ENCODE measurements around the gene FABP2.

FABP2 gene

GRCh38 chr4:119297795-119298194 lies 24.1 kb downstream of the FABP2 start:
- TF ChIP-seq CTCF (IDR thresholded peaks at IDR 0.05; ENCODE audit: insufficient read depth, low read length, poor library complexity, severe bottlenecking): no peak
- no peak for DNase-seq (ENCODE audit: extremely low read depth, insufficient read length)
- H3K27me3 ChIP-seq (replicated peaks; ENCODE audit: control insufficient read depth, insufficient read depth, low read length): no peaks in the 10 kb centered on the region
- no peaks in the 10 kb centered on the region; the same call in 1 of the 2 replicates for H3K36me3 ChIP-seq (ENCODE audit: control insufficient read depth, insufficient read depth, low read length)
- no peak overlapping the region for H3K4me3 ChIP-seq (replicated peaks; ENCODE audit: low read depth, low read length)

- DNase-seq (ENCODE audit: extremely low read depth, insufficient read length): no peak
- no peak for TF ChIP-seq CTCF (IDR thresholded peaks at IDR 0.05; ENCODE audit: insufficient read depth, low read length, poor library complexity, severe bottlenecking)
- no peaks in the 10 kb centered on the region for H3K27me3 ChIP-seq (replicated peaks; ENCODE audit: control insufficient read depth, insufficient read depth, low read length)
- H3K4me3 ChIP-seq (replicated peaks; ENCODE audit: low read depth, low read length): no peak overlapping the region
- H3K36me3 ChIP-seq (ENCODE audit: control insufficient read depth, insufficient read depth, low read length): no peaks in the 10 kb centered on the region; the same call in 1 of the 2 replicates
Observed at GRCh38 chr4:119296356-119296755, 25.6 kb downstream of the FABP2 start.

GRCh38 chr4:119290598-119290997 lies 31.3 kb downstream of the FABP2 start:
- H3K27me3 ChIP-seq (replicated peaks; ENCODE audit: control insufficient read depth, insufficient read depth, low read length): no peaks in the 10 kb centered on the region
- no peak for TF ChIP-seq CTCF (IDR thresholded peaks at IDR 0.05; ENCODE audit: insufficient read depth, low read length, poor library complexity, severe bottlenecking)
- no peaks in the 10 kb centered on the region; the same call in 1 of the 2 replicates for H3K36me3 ChIP-seq (ENCODE audit: control insufficient read depth, insufficient read depth, low read length)
- no peak for DNase-seq (ENCODE audit: extremely low read depth, insufficient read length)
- no peak overlapping the region for H3K4me3 ChIP-seq (replicated peaks; ENCODE audit: low read depth, low read length)

GRCh38 chr4:119289313-119289712 lies 32.6 kb downstream of the FABP2 start:
- no peak for TF ChIP-seq CTCF (IDR thresholded peaks at IDR 0.05; ENCODE audit: insufficient read depth, low read length, poor library complexity, severe bottlenecking)
- Histone ChIP-seq H3K36me3 (ENCODE audit: control insufficient read depth, insufficient read depth, low read length) (no peaks in the 10 kb centered on the region; the same call in 1 of the 2 replicates), H3K4me3 (replicated peaks; ENCODE audit: low read depth, low read length) (no peak overlapping the region), H3K27me3 (replicated peaks; ENCODE audit: control insufficient read depth, insufficient read depth, low read length) (no peaks in the 10 kb centered on the region)
- no peak for DNase-seq (ENCODE audit: extremely low read depth, insufficient read length)

- Histone ChIP-seq H3K36me3 (ENCODE audit: control insufficient read depth, insufficient read depth, low read length) (no peaks in the 10 kb centered on the region), H3K4me3 (replicated peaks; ENCODE audit: low read depth, low read length) (no peak overlapping the region), H3K27me3 (replicated peaks; ENCODE audit: control insufficient read depth, insufficient read depth, low read length) (no peaks in the 10 kb centered on the region)
- peak; percentile 49 for TF ChIP-seq CTCF (IDR thresholded peaks at IDR 0.05; ENCODE audit: insufficient read depth, low read length, poor library complexity, severe bottlenecking)
- no peak for DNase-seq (ENCODE audit: extremely low read depth, insufficient read length)
Observed at GRCh38 chr4:119286377-119287002, 35.4 kb downstream of the FABP2 start.

Measured in GM06990 (cell line).